Caki2 (cell line): ENCODE measurements around the gene CACNA1B. TPM values are rescaled to one million over a fixed set of nuclear protein-coding genes. Genes with fewer than 3 reads are reported as not detected.
"Not testable (repeated sequence)": the region's sequence is repeated elsewhere in the genome, so short reads cannot be mapped to it uniquely, and the experiment has no call there.

ENCODE experiments used
- DNase-seq: peaks from one replicate; pipeline ENCODE4 v3.0.0-alpha.2; 2015; ENCODE audit warnings: low read depth
- in situ Hi-C: cut with HindIII; loops from 2 replicates; pipeline ENCODE4 v1.10.0; 2016; ENCODE audit warnings: low sequenced_read_pairs, low pct_unique_long_range_greater_than_20kb, mixed read lengths
- total RNA-seq: library from RNA; depleted of rRNA; stranded (reverse); fragments of >200 nt; shearing (Covaris generic); gene quantifications from 2 replicates; pipeline ENCODE4 v1.2.3, GENCODE V29; 2014; ENCODE audit warnings: low replicate concordance

CACNA1B gene
- total RNA-seq, 1 experiment from 2014 or later = not detected

DNA sequence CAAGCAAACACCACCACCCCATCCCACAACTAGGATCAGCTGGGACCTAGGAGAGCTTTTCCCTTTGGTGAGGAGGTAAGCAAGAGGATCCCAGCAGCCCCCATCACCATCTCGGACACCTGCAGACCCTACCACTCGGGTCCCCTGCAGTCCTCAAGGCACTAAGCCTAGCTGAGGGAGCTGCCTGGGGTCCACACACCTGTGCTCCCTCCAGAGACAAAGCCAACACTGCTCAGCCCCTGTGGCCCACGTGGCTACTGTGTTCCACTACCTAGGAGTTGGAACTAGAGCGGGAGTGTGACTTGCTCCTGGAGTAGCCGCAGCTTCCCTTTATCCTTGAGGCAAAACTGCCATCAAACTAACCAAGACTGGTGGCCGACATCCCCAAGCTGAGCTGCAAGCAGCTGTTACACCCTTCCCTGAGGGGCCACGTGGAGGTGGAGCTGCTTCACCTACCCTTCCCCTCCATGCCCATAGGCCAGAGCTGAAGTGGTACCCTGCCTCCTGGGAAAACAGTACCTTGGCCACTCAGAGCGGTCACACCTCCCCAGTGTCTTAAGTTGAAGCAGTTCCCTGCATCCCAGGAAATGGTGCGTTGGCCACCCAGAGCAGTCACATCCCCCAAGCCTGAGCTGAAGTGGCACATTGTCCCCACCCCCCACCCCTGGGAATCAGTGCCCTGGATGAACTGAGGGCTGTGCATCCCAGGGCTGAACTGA, 205.5 kb downstream of the CACNA1B start:
- DNase-seq = no peak
- in situ Hi-C loops = no loop called here

DNA sequence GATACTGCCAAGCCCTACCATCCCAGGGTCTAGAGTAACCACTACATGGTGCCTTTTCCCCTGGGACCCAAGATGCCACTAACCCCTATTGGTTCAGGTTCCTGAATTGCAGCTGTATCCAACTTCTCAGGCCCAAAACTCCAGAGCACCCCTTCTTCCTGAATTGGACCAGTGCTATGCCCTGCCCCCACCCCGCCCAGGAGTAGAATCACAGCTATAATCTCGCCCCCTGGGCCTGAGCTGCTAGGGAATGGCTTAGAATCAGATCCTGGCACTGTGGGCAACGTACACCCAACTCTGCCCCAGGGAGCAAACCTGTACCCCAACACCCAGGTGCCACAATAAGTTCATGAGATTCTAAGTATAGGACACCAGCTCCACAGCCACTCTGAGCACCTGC, 206.3 kb downstream of the CACNA1B start:
- no peak for DNase-seq
- in situ Hi-C loops = no loop called here

DNA sequence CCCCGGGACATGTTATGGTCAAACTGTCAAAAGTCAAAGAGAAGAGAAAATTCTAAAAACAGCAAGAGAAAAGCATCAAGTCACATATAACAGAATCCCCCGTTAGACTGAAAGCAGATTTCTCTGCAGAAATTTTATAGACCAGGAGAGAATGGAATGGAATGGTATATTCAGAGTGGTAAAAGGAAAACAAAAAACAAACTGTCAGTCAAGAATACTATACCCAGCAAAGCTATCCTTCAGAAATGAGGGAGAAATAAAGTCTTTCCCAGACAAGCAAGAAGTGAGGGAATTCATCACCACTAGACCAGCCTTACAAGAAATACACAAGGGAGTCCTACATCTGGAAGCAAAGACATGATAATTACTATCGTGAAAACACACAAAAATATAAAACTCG, 208.0 kb downstream of the CACNA1B start:
- DNase-seq = no peak
- in situ Hi-C loops = no loop called here

DNA sequence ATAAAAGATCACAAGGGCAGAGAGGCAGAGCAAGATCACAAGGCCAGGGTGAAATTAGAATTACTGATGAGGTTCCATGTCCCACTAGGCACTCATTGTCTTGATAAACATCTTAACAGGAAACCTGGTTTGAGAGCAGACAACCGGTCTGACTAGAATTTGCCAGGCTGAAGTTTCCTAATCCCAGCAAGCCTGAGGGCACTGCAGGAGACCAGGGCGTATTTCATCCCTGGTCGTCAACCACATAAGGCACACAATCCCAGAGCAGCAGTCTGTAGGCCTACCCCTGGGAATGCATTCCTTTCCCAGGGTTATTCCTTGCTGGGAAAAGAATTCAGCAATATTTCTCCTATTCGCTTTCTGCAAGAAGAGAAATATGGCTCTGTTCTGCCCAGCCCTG, 214.5 kb downstream of the CACNA1B start:
- in situ Hi-C loops, DNase-seq: not testable (repeated sequence)

DNA sequence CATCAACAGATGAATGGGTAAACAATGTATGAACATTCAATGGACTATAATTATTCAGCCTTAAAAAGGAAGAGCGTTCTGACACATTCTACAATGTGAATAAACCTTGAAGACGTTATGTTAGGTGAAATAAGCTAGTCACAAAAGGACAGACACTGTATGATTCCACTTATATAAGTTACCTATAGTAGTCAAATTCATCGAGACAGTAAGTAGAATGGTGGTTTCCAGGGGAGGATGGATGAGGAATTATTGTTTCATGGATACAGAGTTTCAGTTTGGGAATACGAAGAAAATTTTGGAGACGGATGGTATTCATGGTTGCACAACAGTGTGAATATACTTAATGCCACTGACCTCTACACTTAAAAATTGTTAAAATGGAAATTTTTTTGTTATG, 216.4 kb downstream of the CACNA1B start:
- no peak for DNase-seq
- in situ Hi-C loops = no loop called here

DNA sequence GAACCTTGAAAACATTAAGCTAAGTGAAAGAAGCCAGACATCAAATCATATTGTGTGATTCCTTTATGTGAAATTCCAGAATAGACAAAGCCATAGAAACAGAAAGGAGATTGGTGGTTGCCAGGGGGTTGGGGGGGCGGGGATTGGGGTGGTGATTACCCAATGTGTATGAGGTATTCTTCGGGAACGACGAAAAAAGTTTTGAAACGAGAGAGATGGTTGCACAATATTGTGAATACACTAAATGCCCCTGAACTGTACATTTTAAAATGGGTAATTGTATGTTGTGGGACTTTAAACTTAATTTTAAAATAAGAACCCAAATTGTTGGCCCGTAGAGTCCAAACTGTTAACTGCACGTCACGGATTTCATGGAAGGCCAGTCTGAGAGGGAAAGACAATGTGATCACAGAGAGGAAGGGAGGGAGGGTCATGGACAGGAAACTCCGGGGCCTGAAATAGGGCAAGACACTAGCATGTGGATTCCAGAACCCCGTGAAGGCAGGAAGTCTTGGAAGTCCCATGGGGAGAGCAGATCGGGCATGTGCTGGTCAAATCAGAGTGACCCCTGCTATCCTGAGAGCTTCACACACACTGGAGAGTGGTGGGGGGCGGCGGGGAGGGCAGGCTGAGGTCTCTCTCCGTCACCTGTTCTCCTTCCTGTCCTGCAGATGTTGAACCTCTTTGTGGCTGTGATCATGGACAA, 218.4 kb downstream of the CACNA1B start:
- in situ Hi-C loops = no loop called here
- no peak for DNase-seq

DNA sequence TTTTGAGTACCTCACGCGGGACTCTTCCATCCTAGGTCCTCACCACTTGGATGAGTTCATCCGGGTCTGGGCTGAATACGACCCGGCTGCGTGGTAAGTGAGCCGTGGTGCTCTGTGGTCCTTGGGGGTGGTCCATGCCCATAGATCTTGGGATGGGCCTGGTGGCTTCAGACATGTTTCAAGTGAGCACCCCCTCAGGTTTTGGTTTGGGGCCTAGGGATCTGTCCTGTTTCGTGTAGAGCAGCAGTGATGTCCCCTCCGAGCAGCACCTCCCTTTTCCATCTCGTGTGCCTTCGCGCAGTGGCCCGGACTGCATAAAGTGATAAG, 218.9 kb downstream of the CACNA1B start:
- DNase-seq = no peak
- in situ Hi-C loops = no loop called here

DNA sequence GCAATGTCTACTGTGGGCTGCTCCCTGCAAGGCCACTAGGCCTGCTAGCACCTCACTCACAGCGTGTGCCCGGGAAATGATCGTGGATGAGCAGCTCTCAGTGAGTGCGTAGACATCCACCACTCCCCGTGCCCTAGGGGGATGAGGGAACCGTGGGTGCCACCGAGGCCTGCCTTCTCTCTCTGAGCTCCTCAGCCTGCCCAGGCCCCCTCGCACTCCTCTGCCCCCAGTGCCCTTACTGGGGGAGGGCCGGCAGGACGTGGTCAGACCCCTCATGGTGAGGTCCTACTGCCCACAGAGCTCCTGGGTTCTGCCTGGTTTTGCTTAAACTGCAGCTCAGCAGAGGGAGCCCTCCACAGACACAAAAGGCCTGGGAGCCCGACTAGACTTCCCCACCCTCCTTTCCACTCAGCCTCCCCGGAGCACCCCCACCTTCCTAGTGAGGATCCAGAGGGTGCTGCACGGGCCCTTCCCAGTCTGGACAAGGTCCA, 220.0 kb downstream of the CACNA1B start:
- DNase-seq = no peak

DNA sequence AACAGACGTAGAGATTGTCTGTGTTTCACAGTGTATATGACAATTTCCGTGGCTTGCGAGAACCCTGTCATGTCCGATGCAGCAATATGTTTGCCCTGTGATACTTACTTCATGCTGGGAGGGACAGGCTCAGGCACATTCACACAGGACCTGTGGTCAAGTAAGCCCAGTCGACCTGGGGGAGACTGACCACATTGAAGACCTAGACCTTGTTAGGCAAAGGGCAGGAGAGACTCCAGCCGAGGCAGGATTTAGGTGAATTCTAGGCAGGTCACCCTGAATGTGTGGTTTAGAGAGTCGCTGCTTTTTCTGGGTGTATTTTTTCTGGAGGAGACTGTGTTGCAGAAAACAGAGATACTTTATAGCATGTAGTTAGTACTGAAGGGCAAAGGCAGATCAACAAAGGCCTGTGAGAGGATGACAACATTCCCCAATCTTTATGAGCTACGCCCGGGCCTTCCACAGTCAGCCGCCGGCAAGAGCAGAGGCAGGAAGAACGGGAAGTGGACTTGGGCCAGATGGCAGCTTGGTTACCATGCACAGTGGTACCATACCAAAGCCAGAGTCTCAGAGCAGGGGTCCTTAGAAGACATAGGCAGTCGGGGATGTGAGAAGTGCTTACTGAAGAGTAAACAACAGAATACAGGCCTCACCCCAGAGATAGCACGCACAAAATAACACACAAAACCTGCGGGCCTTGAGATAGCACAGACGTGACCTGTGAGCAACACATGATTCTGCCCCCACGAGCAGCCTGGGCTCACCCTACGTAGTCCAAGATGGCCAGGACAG, 220.7 kb downstream of the CACNA1B start:
- in situ Hi-C loops = no loop called here
- DNase-seq = no peak

More for the DNA sequence above, 220.0 kb downstream of the CACNA1B start:
- in situ Hi-C loops = no loop called here

DNA sequence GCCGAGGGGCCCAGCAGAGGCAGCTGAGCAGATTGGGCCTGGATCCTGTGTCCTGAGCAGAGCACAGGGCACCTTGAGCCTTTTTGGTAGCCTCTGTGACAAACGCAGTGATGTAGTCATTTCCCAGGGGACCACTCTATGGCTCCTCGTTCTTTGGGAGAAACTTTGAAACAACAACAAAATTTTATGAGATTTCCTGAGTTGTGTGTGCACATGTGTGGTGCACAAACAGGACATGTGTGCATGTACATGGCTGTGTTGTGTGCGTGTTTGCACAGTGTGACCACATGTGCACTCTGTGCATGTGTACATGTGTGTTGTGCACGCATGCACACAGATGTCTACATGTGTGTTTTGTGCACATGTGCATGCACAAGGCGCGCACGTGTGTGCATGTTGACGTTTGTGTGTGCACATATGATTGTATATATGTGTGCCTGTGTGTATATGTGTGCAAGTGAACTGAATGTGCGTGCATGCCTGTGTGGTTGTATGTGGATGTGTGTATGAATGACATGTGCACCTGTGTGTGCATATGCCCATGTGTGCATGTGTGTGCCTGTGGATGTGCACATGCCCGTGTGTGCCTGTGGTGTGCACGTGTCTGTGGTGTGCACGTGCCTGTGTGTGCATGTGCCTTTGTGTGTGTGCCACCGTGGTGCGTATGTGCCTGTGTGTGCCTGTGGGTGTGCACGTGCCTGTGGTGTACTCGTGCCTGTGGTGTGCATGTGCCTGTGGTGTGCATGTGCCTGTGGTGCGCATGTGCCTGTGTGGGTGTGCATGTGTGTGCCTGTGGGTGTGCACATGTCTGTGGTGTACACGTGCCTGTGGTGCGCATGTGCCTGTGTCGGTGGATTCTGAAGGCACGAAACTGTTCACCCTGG, 221.6 kb downstream of the CACNA1B start:
- in situ Hi-C loops = no loop called here
- no peak for DNase-seq

DNA sequence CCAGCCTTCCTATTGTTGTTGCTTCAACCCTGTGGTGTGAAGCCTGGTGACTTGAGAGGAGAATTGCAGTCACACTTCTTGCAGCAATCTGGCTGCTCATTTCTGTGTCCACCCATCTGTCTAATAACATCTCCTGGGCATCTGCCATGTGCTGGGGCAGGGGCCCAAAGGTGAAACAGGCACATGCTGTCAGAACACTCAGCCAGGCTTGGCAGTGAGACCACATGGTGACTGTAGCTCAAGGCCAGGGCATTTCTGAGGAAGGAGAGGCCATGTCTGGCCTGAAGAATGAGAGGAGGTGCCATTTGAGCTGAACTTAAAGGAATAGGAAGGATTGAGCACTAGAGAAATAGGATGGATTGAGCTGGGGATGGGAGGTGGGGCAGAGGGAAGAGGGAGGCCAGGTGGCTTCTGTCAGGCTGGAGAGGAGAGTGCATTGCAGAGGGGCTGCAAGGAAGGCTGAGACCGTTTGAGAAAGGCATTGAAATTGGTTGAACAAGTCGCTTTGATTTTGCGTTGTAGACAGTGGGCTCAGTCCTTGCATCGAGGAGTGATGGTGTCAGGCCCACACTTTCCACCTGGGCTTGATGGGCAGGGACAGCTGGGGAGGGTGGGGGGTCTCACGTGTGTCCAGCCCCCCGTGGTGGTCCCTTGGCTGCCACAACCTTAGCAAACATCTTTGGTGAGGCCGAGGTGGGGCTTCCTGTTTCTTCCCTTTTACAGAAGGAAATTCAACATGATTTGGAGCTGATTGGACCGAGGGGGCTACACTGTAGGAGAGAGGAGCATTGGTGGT, 222.4 kb downstream of the CACNA1B start:
- no peak for DNase-seq
- in situ Hi-C loops = no loop called here

DNA sequence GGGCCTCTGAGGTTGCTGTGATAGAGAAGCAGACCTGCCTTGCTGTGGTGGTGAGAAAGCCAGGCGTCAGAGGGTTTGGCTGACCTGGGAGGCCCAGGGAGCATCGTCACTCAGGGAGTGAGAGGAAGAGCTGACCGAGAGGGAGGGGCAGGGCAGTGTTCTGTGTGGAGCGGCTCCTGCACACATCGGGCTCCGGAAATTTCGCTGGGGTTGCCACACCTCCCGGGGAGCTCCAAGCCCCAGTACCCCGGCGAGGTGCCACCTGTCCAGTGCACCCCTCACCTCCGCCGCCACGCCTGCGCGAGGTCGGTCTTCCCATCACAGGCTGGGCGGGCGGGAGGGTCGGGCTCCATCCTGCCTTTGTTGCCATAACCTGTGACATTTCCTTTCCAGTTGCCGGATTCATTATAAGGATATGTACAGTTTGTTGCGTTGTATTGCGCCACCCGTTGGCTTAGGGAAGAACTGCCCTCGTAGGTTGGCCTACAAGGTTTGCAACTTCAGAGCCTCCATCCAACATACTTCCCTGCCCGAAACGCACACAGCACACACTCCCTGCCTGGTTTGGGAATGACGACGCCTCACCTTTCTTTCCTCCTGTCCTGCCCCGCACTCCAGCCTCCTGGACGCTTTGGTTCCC, 223.2 kb downstream of the CACNA1B start:
- in situ Hi-C loops = no loop called here
- no peak for DNase-seq

DNA sequence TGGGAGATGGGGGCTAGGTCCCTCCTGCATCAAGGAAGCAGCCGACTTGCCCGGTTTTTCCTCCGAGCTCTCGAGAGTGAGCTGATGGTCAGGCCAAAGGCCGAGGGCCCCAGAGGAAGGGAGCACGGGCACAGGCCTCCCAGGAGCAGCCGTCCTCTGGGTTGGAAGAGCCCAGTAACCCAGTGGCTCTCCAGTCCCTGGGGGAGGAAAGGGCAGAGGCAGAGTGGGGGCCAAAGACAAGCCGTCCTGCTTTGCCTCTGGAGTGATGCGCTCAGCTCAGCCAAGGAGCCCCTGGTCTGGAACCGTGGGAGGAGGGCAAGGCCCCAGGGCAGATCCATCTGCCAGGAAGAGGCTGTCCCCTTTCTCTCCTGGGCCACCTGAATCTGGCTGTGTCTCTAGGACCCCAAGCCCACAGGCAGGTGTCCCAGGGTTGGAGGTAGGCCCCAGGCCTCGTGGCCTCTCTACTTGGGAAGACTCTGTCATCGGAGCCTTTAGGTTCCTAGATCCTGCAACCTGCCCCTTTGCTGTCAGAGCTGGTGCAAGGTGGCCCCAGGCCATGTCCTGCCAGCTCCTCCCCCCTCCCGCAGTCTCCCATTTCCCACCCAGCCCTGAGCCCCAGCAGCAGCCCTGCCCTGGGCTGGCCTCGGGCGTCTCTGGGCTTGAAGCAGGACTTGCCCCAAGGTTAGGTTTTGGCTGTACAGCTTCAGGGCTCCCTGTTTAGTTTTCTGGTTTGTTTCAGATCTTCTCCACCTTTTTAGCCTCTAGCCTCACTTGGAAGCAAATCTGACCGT, 224.1 kb downstream of the CACNA1B start:
- no peak for DNase-seq
- in situ Hi-C loops = no loop called here

DNA sequence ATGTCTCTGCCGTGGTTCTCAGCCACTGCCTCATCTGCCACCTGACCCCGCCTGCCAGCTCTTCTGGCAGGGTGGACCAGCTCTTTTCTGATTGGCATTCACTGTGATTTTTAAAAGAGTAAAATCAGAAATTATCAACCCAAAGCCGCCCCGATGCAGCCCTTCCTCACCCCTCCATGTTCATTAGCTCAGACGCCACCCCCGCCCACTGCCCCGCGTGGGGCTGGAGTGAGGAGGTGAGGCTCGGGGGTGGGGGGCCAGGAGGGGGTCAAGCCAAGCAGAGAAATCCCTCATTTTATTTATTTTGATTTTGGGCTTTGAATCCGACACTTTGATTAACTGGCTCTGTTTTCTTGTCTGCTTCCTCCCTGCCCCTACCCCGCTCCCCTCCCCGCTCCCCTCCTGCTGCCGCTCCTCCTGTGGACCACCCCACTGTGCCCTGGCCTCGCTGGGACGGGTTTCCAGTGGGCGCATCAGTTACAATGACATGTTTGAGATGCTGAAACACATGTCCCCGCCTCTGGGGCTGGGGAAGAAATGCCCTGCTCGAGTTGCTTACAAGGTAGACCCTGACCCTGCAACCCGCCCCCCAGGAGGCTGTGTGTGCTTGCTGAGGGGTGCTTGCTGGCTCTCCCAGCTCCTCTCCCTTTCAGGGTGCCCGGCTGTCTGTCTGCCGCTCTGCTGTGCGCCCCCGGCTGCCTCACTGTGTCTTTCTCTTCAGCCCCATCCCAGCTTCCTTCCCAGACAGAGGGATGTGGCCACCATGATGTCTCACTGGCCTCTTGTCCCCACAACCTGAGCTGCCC, 224.9 kb downstream of the CACNA1B start:
- in situ Hi-C loops = no loop called here

DNA sequence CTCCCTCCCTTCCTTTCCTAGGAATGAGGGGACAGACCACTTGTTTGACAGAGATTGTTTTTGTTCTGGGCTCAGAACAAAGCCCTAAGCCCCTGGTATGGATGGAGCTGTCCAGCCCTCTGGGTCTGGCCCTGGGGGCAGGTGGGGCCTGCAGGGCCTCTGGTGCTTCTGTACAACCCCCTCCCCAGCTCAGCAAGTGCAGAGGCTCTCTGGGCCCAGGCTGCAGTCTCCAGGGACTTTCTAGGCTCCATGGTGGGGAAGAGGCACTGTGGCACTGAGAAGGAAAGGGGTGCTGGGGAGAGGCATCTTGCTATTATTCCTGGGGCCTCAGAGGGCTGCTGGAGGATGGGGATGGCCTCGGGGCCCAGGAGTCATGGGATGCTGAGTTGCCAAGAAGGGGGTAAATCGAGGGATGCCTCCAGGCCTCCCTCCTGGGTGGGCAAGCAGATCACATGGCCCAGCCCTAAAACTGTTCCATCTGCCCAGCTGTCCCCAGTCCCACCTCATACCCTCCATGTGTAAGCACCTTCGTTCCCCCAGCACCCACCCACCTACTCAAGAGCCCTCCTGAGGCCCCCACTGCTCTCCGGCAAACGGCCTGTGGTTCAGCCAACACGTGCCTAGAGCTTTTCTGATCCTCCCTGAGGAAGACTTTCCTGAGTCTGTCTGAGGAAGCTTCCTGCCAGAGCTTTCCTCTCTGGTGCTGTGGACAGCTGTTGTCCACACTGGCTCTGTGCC, 225.7 kb downstream of the CACNA1B start:
- in situ Hi-C loops = no loop called here
- DNase-seq = no peak

More for the DNA sequence above, 224.9 kb downstream of the CACNA1B start:
- no peak for DNase-seq
